Muscle layer of colon (tissue), 2 donors: ENCODE data around the gene MXRA7.
"Not testable (repeated sequence)": the region's sequence is repeated elsewhere in the genome, so short reads cannot be mapped to it uniquely, and the experiment has no call there.

Experiments
- H3K27ac ChIP-seq: one replicate; pipeline ENCODE4 v1.7.0; 2013; ENCODE audit warnings: low read depth, mild to moderate bottlenecking, low read length, moderate library complexity
- H3K27me3 ChIP-seq, 2 donors: one replicate each; pipeline ENCODE4 v1.7.0; 2013; ENCODE audit warnings: low read length in 2 of 2, mild to moderate bottlenecking in 2 of 2; ENCODE audit not compliant: insufficient read depth in 2 of 2, control insufficient read depth in 1 of 2
- H3K36me3 ChIP-seq: one replicate; pipeline ENCODE4 v1.7.0; 2013; ENCODE audit warnings: mild to moderate bottlenecking, low read length; ENCODE audit not compliant: insufficient read depth
- H3K4me1 ChIP-seq: one replicate; pipeline ENCODE4 v1.7.0; 2013; ENCODE audit warnings: mild to moderate bottlenecking, low read length; ENCODE audit not compliant: insufficient read depth
- H3K4me3 ChIP-seq, 2 donors: one replicate each; pipeline ENCODE4 v1.7.0; 2013; ENCODE audit warnings: low read length in 2 of 2, low read depth in 1 of 2, mild to moderate bottlenecking in 1 of 2, moderate library complexity in 1 of 2
- H3K9ac ChIP-seq: one replicate; pipeline ENCODE4 v1.7.0; 2013; ENCODE audit warnings: low read length
- H3K9me3 ChIP-seq: one replicate; pipeline ENCODE4 v1.7.0; 2013; ENCODE audit warnings: mild to moderate bottlenecking, low read length
- donor health status: abdominal sarcoma.
- donor health status: Adenocarcinoma of cecum.

Gene MXRA7

DNA sequence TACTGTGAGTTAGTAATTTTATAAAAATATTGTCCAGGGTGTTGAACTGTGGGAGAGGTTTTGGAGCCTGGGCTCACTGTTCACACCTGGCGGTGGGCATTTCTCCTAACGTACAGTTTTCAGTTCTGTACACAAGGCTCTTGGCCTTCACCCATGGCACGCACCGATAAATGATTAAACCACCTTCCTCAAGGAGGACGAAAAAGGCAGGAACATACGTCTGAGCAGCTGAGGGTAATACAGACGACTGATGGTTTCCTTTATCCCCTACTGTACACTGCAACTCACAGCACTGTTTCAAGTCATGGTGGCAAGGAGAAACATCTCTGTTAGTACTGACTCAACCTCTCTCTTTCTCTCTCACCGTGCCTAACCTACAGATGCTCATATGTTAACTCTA lies 65.8 kb downstream of the MXRA7 start:
- H3K36me3 ChIP-seq, result no peaks in the 10 kb centered on the region
- no peaks in the 10 kb centered on the region for H3K9me3 ChIP-seq
- H3K4me1 ChIP-seq, result no peaks in the 10 kb centered on the region
- H3K4me3 ChIP-seq, result no peak overlapping the region
- H3K9ac ChIP-seq, result no peak overlapping the region
- no peak overlapping the region for H3K27ac ChIP-seq
- no peaks in the 10 kb centered on the region for H3K27me3 ChIP-seq

DNA sequence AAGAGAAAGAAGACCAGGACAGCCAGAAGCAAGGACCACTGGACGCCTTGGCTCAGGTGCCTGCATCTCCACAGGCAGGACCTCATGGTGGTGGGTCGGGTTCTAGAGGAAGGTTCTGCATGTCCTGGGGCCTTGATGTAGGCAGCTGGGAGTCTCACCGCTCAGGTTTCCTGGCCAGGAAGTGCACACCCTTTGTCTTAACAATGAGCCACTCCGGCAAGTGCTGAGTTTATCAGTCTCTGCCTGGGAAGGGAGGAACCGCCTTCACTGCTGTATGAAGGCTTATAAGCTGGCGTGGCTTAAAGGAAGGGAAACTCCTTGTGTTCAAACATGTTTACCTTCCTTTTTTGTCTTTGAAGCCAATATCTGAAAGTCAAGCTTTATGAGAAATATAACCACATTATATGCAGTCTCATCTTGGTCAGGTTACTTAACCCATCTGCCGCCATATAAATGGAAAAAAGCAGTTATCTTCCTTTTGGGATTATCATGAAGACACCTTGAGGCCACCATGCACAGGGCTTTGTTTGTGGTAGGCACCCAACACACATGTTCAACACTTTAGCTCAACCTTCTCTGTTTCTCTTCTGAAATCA lies 67.1 kb downstream of the MXRA7 start, which contains the start of gene ST6GALNAC1:
Gene ST6GALNAC1, minus strand, starts transcription at position 205 of the 596 bp plus-strand sequence. Its CDS starts 119 bp downstream, at position 86.
- no peak within 1 kb of the TSS for H3K4me3 ChIP-seq
- H3K9ac ChIP-seq, result no peak within 1 kb of the TSS
- H3K27me3 ChIP-seq, result no peaks in the 10 kb centered on the region
- H3K9me3 ChIP-seq, result no peaks in the 10 kb centered on the region
- H3K27ac ChIP-seq, result no peak within 1 kb of the TSS
- no peaks in the 10 kb centered on the region for H3K36me3 ChIP-seq
- H3K4me1 ChIP-seq, result no peaks in the 10 kb centered on the region

DNA sequence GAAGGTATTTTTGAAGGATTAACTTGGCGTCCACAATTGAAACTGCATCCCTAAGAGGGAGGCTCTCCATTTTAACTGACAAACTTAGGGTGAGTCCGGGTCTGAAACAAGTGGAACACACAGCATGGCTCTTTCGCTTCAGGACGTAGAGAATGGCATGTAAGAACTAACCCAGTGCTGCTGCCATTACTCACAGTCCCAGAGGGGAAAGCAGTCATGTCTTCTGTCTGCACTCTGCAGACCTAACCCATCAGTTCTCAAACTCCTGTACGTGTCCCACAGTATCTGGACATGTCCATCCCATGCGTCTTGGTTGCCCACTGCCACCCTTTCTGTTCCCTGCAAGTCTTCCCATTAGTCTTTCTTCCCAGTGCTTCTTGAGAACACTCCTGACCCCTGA lies 67.8 kb downstream of the MXRA7 start:
- H3K4me3 ChIP-seq, result no peak overlapping the region
- no peaks in the 10 kb centered on the region for H3K27me3 ChIP-seq
- H3K27ac ChIP-seq, result no peak overlapping the region
- no peak overlapping the region for H3K9ac ChIP-seq
- no peaks in the 10 kb centered on the region for H3K9me3 ChIP-seq
- H3K36me3 ChIP-seq, result no peaks in the 10 kb centered on the region
- no peaks in the 10 kb centered on the region for H3K4me1 ChIP-seq

DNA sequence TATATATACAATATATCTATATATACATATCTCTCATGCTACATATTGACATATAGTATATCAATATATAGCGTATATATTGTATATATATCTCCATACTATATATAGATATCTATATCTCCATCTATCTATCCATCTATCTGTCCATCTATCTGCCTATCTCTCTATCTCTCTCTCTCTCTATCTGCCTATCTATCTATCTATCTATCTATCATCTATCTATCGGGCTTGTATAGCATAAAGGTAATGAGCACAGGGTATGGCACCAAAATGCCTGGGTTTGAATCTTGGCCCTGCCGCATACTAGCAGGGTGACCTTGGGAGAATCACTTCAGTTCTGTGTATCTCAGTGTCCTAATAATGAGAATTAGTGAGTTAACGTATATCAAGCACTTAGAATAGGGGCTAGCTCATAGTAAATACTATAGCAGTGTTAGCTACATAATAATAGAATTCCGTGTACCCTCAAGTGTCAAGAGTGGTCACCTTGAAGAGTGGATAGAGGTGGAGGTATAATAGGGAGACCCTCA lies 68.7 kb downstream of the MXRA7 start:
- no peak overlapping the region for H3K27ac ChIP-seq
- no peak overlapping the region for H3K9ac ChIP-seq
- no peak overlapping the region for H3K4me3 ChIP-seq

DNA sequence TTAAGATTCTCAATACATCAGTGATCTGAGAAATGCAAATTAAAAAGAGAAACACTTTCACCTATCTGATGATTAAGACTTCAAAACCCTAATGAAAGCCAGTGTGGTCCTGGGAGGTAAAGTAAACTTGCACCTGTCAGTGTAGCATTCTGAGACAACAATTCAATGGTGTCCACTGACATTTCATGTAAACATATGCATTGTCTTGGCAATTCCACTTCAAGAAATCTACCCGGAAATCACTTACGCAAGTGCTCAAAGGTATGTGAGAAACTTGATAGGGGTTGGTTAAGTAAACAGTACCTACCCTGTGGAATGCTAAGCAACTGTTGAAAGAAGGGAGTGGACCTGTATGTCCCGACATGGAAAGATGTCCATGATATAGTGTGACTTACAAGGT lies 69.3 kb downstream of the MXRA7 start:
- H3K9ac ChIP-seq, result no peak overlapping the region
- no peaks in the 10 kb centered on the region for H3K36me3 ChIP-seq
- no peaks in the 10 kb centered on the region for H3K4me1 ChIP-seq
- H3K27ac ChIP-seq, result no peak overlapping the region
- H3K4me3 ChIP-seq, result no peak overlapping the region
- H3K9me3 ChIP-seq, result no peaks in the 10 kb centered on the region
- no peaks in the 10 kb centered on the region for H3K27me3 ChIP-seq

More for the DNA sequence above, 68.7 kb downstream of the MXRA7 start:
- Histone ChIP-seq H3K27me3 (no peaks in the 10 kb centered on the region), H3K36me3 (no peaks in the 10 kb centered on the region), H3K4me1 (no peaks in the 10 kb centered on the region), H3K9me3 (no peaks in the 10 kb centered on the region)

DNA sequence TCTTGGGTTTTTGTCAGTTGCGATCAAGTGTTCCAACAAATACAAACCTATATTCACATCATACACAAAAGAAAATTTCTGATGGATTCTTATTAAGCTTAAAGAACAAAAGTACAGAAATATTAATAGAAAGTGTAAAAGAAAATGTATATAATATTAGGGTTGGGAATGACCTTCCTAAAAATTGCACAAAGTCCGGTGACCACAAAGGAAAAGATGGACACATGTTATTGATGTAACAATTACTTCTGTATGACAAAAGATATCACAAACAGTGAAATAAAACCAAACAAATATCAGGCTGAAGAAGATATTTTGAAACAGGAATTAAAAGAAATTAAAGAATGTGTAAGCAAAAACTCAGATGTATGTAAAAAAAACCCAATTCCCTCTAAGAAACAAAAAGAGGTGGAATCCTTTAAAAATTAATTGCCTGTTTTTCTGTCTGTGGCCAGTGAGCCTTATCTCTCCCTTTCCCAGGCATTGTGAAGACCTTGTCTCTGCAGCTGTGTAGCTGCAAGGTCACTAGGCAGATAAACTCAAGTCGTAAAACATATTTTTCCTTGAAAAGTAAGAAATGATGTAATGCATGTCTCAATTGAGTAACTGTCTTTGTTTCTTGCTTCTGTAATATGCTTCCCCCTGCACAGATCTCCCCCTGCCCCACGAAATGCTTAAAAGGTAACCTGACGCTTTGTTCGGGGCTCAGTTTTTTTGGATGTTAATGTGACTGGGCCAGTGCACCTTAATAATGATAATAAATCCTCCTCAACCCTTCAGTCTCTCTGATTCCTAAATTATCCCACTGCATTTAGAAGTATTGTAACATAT lies 70.0 kb downstream of the MXRA7 start:
- Histone ChIP-seq H3K27ac (no peak overlapping the region), H3K9ac (no peak overlapping the region), H3K9me3 (no peaks in the 10 kb centered on the region), H3K27me3 (no peaks in the 10 kb centered on the region), H3K4me1 (no peaks in the 10 kb centered on the region), H3K36me3 (no peaks in the 10 kb centered on the region), H3K4me3 (no peak overlapping the region)

DNA sequence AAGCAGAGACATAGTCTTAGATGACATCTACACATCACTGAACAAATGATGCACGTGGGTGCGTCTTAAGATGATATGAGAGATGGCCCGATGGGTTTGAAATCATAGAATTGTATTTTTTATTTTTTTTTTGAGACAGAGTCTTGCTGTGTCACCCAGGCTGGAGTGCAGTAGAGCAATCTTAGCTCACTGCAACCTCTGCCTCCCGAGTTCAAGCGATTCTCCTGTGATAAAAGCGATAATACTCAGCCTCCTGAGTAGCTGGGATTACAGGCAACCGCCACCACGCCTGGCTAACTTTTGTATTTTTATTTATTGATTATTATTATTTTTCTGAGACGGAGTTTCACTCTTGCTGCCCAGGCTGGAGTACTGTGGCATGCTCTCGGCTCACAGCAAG lies 72.5 kb downstream of the MXRA7 start:
- no peak overlapping the region for H3K9ac ChIP-seq
- H3K4me1 ChIP-seq, result no peaks in the 10 kb centered on the region
- no peaks in the 10 kb centered on the region for H3K9me3 ChIP-seq
- H3K27me3 ChIP-seq, result no peaks in the 10 kb centered on the region
- no peaks in the 10 kb centered on the region for H3K36me3 ChIP-seq
- H3K4me3 ChIP-seq, result no peak overlapping the region
- no peak overlapping the region for H3K27ac ChIP-seq

DNA sequence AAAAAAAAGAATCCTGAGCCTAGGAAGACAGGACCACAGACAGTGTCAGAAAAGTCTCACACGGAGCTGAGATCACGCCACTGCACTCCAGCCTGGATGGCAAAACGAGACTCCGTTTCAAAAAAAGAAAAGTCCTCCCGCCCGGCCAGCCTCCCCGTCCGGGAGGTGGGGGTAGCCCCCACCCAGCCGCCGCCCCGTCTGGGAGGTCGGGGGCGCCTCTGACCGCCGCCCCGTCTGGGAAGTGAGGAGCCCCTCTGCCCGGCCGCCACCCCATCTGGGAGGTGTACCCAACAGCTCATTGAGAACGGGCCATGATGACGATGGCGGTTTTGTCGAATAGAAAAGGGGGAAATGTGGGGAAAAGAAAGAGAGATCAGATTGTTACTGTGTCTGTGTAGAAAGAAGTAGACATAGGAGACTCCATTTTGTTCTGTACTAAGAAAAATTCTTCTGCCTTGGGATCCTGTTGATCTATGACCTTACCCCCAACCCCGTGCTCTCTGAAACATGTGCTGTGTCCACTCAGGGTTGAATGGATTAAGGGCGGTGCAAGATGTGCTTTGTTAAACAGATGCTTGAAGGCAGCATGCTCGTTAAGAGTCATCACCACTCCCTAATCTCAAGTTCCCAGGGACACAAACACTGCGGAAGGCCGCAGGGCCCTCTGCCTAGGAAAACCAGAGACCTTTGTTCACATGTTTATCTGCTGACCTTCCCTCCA lies 74.1 kb downstream of the MXRA7 start:
- not testable (repeated sequence) for H3K4me3 ChIP-seq, H3K27me3 ChIP-seq, H3K27ac ChIP-seq, H3K9ac ChIP-seq, H3K36me3 ChIP-seq, H3K9me3 ChIP-seq, H3K4me1 ChIP-seq

DNA sequence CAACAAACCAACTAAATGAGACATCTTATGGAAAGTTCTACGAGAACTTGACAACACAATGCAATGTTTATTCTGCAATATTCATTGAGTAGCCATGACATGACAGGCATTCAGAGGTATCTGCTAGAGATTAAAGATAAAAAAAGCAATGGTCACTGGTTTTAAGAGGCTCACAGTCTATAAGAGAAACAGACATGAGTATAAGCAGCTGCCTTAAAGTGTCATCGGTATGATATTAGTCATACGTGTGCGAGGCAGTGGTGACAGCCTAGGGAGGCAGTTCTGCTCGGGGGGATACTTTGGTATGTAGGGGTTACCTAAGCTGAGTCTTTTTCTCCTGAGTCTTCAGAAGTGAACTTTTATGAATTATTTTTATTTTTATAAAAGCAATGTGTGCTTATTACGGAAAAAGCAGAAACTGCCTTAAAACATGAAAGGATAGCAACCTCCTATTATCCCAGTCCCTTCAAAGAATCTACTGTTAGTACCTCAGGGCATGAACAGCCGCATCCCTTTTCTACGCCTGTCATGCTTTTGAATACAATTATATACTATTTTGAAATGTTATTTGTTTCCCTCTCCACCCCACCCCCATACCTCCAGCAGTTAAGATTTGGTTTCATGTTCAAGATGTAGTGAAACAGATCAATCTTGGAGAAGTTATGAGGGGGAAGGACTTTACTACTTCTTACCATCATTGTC lies 75.0 kb downstream of the MXRA7 start:
- Histone ChIP-seq H3K4me3 (no peak overlapping the region), H3K27me3 (no peaks in the 10 kb centered on the region), H3K4me1 (no peaks in the 10 kb centered on the region), H3K9me3 (no peaks in the 10 kb centered on the region), H3K27ac (no peak overlapping the region), H3K9ac (no peak overlapping the region), H3K36me3 (no peaks in the 10 kb centered on the region)

DNA sequence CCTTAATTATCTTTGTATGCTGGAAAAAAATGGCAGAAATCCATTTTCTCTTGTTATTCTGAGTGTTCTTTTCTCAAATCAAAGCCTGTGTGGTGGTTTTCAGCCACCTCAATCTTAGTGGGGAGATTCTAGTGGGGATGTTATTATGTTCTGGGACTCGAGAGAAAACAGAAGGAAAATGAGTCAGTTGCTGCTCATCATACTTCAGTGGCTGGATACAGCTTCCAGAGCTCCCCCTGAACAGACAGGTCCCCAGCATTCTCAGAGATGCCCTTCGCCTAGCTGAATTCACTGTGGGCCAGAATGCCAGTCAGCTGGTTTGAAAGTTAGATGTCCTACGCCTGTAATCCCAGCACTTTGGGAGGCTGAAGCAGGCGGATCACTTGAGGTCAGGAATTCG lies 75.7 kb downstream of the MXRA7 start:
- Histone ChIP-seq H3K9me3 (no peaks in the 10 kb centered on the region), H3K27me3 (no peaks in the 10 kb centered on the region), H3K36me3 (no peaks in the 10 kb centered on the region), H3K27ac (no peak overlapping the region), H3K4me1 (no peaks in the 10 kb centered on the region), H3K4me3 (no peak overlapping the region), H3K9ac (no peak overlapping the region)
